ENCODE results near the gene TBCC. TPM values are rescaled to one million over a fixed set of nuclear protein-coding genes. Genes with fewer than 3 reads are reported as not detected.

Gene TBCC, protein sequence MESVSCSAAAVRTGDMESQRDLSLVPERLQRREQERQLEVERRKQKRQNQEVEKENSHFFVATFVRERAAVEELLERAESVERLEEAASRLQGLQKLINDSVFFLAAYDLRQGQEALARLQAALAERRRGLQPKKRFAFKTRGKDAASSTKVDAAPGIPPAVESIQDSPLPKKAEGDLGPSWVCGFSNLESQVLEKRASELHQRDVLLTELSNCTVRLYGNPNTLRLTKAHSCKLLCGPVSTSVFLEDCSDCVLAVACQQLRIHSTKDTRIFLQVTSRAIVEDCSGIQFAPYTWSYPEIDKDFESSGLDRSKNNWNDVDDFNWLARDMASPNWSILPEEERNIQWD
- total RNA-seq (10 to 100 TPM; 56.5 to 74.8 (median 59.4) TPM), total RNA-seq (22.3 to 184 (median 81.5) reads per million in 29 experiments)
- 83.8 TPM for total RNA-seq (2013)

DNA sequence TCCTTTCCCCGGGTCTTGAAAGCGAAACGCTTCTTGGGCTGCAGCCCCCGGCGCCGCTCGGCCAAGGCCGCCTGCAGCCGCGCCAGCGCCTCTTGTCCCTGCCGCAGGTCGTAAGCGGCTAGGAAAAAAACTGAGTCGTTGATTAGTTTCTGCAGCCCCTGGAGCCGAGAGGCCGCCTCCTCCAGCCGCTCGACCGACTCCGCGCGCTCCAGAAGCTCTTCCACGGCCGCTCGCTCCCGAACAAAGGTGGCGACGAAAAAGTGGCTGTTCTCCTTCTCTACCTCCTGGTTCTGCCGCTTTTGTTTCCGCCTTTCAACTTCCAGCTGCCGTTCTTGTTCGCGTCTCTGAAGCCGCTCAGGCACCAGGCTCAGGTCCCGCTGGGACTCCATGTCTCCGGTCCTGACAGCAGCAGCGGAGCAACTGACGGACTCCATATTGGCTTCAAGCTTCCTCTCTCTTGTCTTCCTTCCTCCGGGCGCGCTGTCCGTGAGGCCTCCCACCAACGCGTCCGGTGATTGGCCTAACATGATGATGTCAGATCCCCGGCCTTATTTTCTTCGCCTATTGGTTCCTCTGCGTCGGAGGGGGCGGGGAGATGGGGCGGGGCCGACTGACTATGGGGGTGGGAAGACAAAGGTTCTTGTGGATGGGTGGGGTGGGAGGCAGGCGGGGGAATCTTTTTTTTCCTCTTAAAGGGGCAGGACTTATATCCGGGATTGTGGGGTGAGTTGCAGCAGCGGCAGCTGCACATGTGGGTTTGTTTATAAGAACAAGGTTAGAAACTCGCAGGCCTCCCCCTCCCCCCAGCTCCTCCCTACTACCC lies at the start of gene TBCC:
Gene TBCC, minus strand, starts transcription at position 464 of the 823 bp plus-strand sequence. Its CDS starts 30 bp downstream, at position 434.
- peak; percentile 11 to 98 (median 94) for DNase-seq
- H3K27ac Mint-ChIP-seq = peak within 1 kb of the TSS; percentile 100
- peaks cover 13% of the 10 kb centered on the region for H3K36me3 Mint-ChIP-seq
- Histone ChIP-seq H3K4me3 (ENCODE audit: control insufficient read depth in 1 of 2, extremely low read depth in 1 of 2, low read length in 1 of 2) (peak within 1 kb of the TSS; percentile 77 to 100), H3K9me3 (no peaks in the 10 kb centered on the region), H3K27me3 (replicated peaks in 1 of 2; ENCODE audit: control insufficient read depth in 2 of 2, extremely low read depth in 1 of 2, insufficient read depth in 2 of 2, low read length in 1 of 2) (peaks cover 0 to 2% of the 10 kb centered on the region in 2 experiments), H3K4me1 (ENCODE audit: control insufficient read depth in 1 of 2, extremely low read depth in 1 of 2, insufficient read depth in 2 of 2, low read length in 2 of 2) (peaks cover 12 to 45% of the 10 kb centered on the region in 2 experiments), H3K27ac (ENCODE audit: low read length) (peak within 1 kb of the TSS; percentile 92), H3K36me3 (ENCODE audit: control insufficient read depth in 2 of 2, extremely low read depth in 1 of 2, insufficient read depth in 1 of 2, low read length in 1 of 2) (no peaks in the 10 kb centered on the region)
- peaks cover 27 to 37% (median 33%) of the 10 kb centered on the region in 3 donors for H3K4me1 Mint-ChIP-seq
- H3K9me3 Mint-ChIP-seq = peaks cover 7 to 10% (median 10%) of the 10 kb centered on the region in 3 donors
- H3K27me3 Mint-ChIP-seq = no peaks in the 10 kb centered on the region
- ATAC-seq (replicated peaks in 1 of 4) = peak; percentile 74 to 81 (median 76)
- WGBS (ENCODE audit: insufficient coverage) = under 1% methylated on average over 42 of the region's 57 CpGs
- ChIA-PET CTCF (interaction anchor here (0.6 to 2.6 kb wide), 15 partner anchors 9 to 959 kb away, joined by 3 to 21 read pairs (median 5); partner anchors contain the start of genes BICRAL (in 1 of the 2) and RPL7L1 (in 1 of the 2)), POLR2A (interaction anchor here (0.5 to 4.3 kb wide), 28 partner anchors 10 to 802 kb away, joined by 3 to 101 read pairs (median 5); partner anchors contain the start of genes BICRAL (in 2 of the 2), CNPY3 (in 1 of the 2), KLHDC3 (in 1 of the 2) and MEA1 (in 1 of the 2))
- H3K4me3 Mint-ChIP-seq = peak within 1 kb of the TSS; percentile 89 to 100 (median 100)

DNA sequence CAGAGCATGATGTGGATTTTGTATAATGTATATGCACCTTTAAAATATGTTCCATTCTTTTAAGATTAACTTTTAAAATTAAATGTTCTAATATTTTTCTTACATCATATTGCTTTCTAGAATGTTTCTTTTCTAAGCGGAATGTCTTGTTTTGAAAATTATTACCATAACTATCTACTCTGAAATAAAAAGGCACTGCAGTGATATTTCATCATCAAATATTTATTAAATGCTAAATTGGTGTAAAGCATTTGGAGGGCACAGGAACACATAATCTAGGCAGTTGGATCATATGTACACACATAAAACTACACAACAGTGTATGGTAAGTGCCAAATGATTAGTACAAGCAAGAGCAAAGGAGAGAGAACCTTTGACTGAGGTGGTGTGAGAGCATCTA lies 49.7 kb upstream of the TBCC start:
- H3K4me1 ChIP-seq (ENCODE audit: control insufficient read depth in 1 of 2, extremely low read depth in 1 of 2, insufficient read depth in 2 of 2, low read length in 2 of 2) = peaks cover 0 to 6% of the 10 kb centered on the region in 2 experiments
- no peak overlapping the region for H3K4me3 Mint-ChIP-seq
- POLR2A ChIA-PET = interaction anchor here in 1 of 2 donors (0.6 kb wide), 2 partner anchors 244 to 374 kb away, joined by 4 to 5 read pairs; no protein-coding TSS in a partner anchor
- H3K36me3 Mint-ChIP-seq = peaks cover 11% of the 10 kb centered on the region
- no peaks in the 10 kb centered on the region for H3K27me3 ChIP-seq (replicated peaks in 1 of 2; ENCODE audit: control insufficient read depth in 2 of 2, extremely low read depth in 1 of 2, insufficient read depth in 2 of 2, low read length in 1 of 2)
- CTCF ChIA-PET = no interaction called here
- no peak overlapping the region for H3K4me3 ChIP-seq (ENCODE audit: control insufficient read depth in 1 of 2, extremely low read depth in 1 of 2, low read length in 1 of 2)
- no peak overlapping the region for H3K27ac ChIP-seq (ENCODE audit: low read length)
- WGBS (ENCODE audit: insufficient coverage) = no CpG with 5 or more reads among the region's 1 CpG
- peak overlapping the region in 1 of 2 donors; percentile 71 for H3K27ac Mint-ChIP-seq
- DNase-seq = no peak
- H3K27me3 Mint-ChIP-seq = no peaks in the 10 kb centered on the region
- H3K4me1 Mint-ChIP-seq = peaks cover 25 to 35% (median 31%) of the 10 kb centered on the region in 3 donors
- no peak for ATAC-seq (replicated peaks in 1 of 4)
- no peaks in the 10 kb centered on the region for H3K36me3 ChIP-seq (ENCODE audit: control insufficient read depth in 2 of 2, extremely low read depth in 1 of 2, insufficient read depth in 1 of 2, low read length in 1 of 2)
- no peaks in the 10 kb centered on the region for H3K9me3 ChIP-seq
- no peaks in the 10 kb centered on the region for H3K9me3 Mint-ChIP-seq

DNA sequence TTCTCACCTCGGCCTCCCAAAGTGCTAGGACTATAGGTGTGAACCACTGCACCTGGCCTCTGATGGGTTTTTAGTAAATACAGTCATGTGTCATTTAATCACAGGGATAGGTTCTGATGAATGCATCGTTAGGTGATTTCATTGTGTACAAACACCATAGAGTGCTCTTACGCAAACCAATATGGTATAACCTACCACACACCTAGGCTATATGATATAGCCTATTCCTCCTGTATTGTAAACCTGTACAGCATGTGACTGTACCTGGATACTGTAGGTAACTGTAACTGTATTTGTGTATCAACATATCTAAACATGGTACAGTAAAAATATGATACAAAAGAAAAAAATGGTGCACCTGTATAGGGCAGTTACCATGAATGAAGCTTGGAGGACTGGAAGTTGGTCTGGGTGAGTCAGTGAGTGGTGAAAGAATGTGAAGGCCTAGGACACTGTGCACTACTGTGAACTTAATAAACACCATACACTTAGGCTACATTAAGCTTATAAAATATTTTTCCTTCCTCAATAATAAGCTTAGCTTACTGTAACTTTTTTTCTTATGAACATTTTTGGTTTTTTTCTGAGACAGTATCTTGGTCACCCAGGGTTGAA lies 45.9 kb upstream of the TBCC start:
- no CpG with 5 or more reads among the region's 3 CpGs for WGBS (ENCODE audit: insufficient coverage)
- H3K27ac Mint-ChIP-seq = peak overlapping the region in 1 of 2 donors; percentile 74

DNA sequence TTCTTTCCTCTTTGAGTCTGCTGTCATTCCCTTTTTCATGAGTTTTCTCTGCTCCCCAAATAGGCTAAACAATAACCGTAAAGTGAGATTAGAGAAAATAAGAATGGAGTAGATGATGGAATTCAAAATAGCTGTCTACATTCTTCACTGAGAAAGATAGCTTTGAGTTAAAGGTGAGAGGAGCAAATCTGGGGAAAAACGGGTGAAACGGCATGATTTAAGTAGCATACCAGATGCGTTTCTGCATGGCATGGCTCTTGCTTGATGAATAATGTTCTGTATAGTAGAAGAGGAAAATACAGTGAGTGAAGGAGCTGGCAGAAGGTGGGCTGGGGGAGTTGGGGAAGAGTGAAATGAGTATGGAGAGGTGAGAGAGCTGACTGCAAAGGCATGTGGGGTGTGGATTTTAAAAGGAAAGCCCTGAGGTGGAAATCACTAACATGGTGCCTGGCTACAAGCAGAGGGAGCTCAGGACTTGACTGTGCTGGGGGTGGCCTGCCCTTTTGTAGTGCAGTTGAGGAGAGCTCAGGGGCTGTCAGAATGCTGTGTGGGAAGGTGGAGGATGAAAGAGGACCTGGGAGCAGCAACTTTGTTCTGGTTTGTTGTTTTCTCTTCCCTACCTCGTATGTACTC lies 44.8 kb upstream of the TBCC start:
- H3K27ac Mint-ChIP-seq = peak overlapping the region; percentile 74 to 78
- H3K36me3 ChIP-seq (ENCODE audit: control insufficient read depth in 2 of 2, extremely low read depth in 1 of 2, insufficient read depth in 1 of 2, low read length in 1 of 2) = peaks cover 0 to 7% of the 10 kb centered on the region in 2 donors
- H3K4me3 Mint-ChIP-seq = no peak overlapping the region
- H3K4me1 ChIP-seq (ENCODE audit: control insufficient read depth in 1 of 2, extremely low read depth in 1 of 2, insufficient read depth in 2 of 2, low read length in 2 of 2) = peaks cover 33 to 46% of the 10 kb centered on the region in 2 experiments
- DNase-seq (peak in 1 of 35 experiments; percentile 27), ATAC-seq (replicated peaks in 1 of 4) (peak in 1 of 4 experiments; percentile 19)
- CTCF ChIA-PET = interaction anchor here in 1 of 2 donors (0.6 to 1.3 kb wide), 3 partner anchors 19 to 64 kb away, joined by 3 to 5 read pairs (median 4); no protein-coding TSS in a partner anchor
- no peaks in the 10 kb centered on the region for H3K27me3 ChIP-seq (replicated peaks in 1 of 2; ENCODE audit: control insufficient read depth in 2 of 2, extremely low read depth in 1 of 2, insufficient read depth in 2 of 2, low read length in 1 of 2)
- no peaks in the 10 kb centered on the region for H3K9me3 ChIP-seq
- WGBS (ENCODE audit: insufficient coverage) = 75% methylated on average over 3 of the region's 5 CpGs
- peaks cover 13% of the 10 kb centered on the region for H3K36me3 Mint-ChIP-seq
- H3K27ac ChIP-seq (ENCODE audit: low read length) = peak overlapping the region; percentile 30
- H3K27me3 Mint-ChIP-seq = no peaks in the 10 kb centered on the region
- no peaks in the 10 kb centered on the region for H3K9me3 Mint-ChIP-seq
- POLR2A ChIA-PET = interaction anchor here (0.6 to 1.2 kb wide), 4 partner anchors 23 to 45 kb away, joined by 3 to 11 read pairs (median 6); partner anchors contain the start of gene TBCC (in 1 of the 2)
- H3K4me1 Mint-ChIP-seq = peaks cover 6 to 29% (median 19%) of the 10 kb centered on the region in 3 donors
- H3K4me3 ChIP-seq (ENCODE audit: control insufficient read depth in 1 of 2, extremely low read depth in 1 of 2, low read length in 1 of 2) = no peak overlapping the region

More for the DNA sequence above, 45.9 kb upstream of the TBCC start:
- peaks cover 24 to 40% of the 10 kb centered on the region in 2 experiments for H3K4me1 ChIP-seq (ENCODE audit: control insufficient read depth in 1 of 2, extremely low read depth in 1 of 2, insufficient read depth in 2 of 2, low read length in 2 of 2)
- Mint-ChIP-seq H3K9me3 (no peaks in the 10 kb centered on the region), H3K4me1 (peaks cover 17 to 38% (median 28%) of the 10 kb centered on the region in 3 donors), H3K27me3 (no peaks in the 10 kb centered on the region), H3K4me3 (no peak overlapping the region), H3K36me3 (peaks cover 19% of the 10 kb centered on the region)
- H3K27ac ChIP-seq (ENCODE audit: low read length) = peak overlapping the region; percentile 9
- ATAC-seq (replicated peaks in 1 of 4) (peak in 1 of 4 experiments; percentile 33), DNase-seq (no peak)
- no peaks in the 10 kb centered on the region for H3K9me3 ChIP-seq
- ChIA-PET CTCF (interaction anchor here (0.6 to 0.7 kb wide), 2 partner anchors 8 to 54 kb away, joined by 3 read pairs; no protein-coding TSS in a partner anchor), POLR2A (interaction anchor here (0.6 to 0.7 kb wide), 3 partner anchors 8 to 191 kb away, joined by 3 to 7 read pairs (median 4); no protein-coding TSS in a partner anchor)
- peaks cover 0 to 7% of the 10 kb centered on the region in 2 donors for H3K36me3 ChIP-seq (ENCODE audit: control insufficient read depth in 2 of 2, extremely low read depth in 1 of 2, insufficient read depth in 1 of 2, low read length in 1 of 2)
- no peak overlapping the region for H3K4me3 ChIP-seq (ENCODE audit: control insufficient read depth in 1 of 2, extremely low read depth in 1 of 2, low read length in 1 of 2)
- H3K27me3 ChIP-seq (replicated peaks in 1 of 2; ENCODE audit: control insufficient read depth in 2 of 2, extremely low read depth in 1 of 2, insufficient read depth in 2 of 2, low read length in 1 of 2) = no peaks in the 10 kb centered on the region

DNA sequence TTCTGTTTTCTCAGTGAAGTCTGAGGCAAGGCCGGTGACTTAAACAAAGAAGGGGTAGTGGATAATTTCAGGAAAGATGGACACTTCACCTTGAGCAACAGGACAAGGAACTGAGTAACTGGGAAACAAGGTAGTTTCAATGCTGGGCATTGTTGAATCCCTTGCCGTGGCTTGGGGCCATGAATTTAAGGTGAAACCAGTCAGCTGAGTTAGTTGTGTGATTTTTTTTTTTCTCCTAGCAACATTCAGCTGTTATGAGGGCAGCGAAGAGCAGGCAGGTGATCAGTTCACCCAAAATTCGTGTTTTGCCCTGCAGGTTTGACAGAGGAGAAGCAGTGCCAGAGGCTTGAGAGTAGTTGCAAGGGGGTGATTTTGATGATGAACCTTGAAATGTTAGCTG lies 42.8 kb upstream of the TBCC start:
- Histone ChIP-seq H3K27ac (ENCODE audit: low read length) (peak overlapping the region; percentile 38), H3K9me3 (no peaks in the 10 kb centered on the region), H3K27me3 (replicated peaks in 1 of 2; ENCODE audit: control insufficient read depth in 2 of 2, extremely low read depth in 1 of 2, insufficient read depth in 2 of 2, low read length in 1 of 2) (no peaks in the 10 kb centered on the region), H3K4me1 (ENCODE audit: control insufficient read depth in 1 of 2, extremely low read depth in 1 of 2, insufficient read depth in 2 of 2, low read length in 2 of 2) (peaks cover 41 to 53% of the 10 kb centered on the region in 2 experiments), H3K4me3 (ENCODE audit: control insufficient read depth in 1 of 2, extremely low read depth in 1 of 2, low read length in 1 of 2) (no peak overlapping the region), H3K36me3 (ENCODE audit: control insufficient read depth in 2 of 2, extremely low read depth in 1 of 2, insufficient read depth in 1 of 2, low read length in 1 of 2) (peaks cover 0 to 7% of the 10 kb centered on the region in 2 donors)
- Mint-ChIP-seq H3K36me3 (peaks cover 15% of the 10 kb centered on the region), H3K27me3 (no peaks in the 10 kb centered on the region), H3K4me3 (peak overlapping the region in 1 of 3 donors; percentile 31), H3K9me3 (no peaks in the 10 kb centered on the region), H3K4me1 (peaks cover 0 to 29% (median 18%) of the 10 kb centered on the region in 3 donors), H3K27ac (peak overlapping the region; percentile 74 to 85)
- POLR2A ChIA-PET = interaction anchor here (0.6 to 1.0 kb wide), 7 partner anchors 9 to 350 kb away, joined by 3 to 16 read pairs (median 4); no protein-coding TSS in a partner anchor
- ATAC-seq (replicated peaks in 1 of 4) = no peak
- no peak for DNase-seq
- CTCF ChIA-PET = interaction anchor here in 1 of 2 donors (0.8 kb wide), 2 partner anchors 53 to 58 kb away, joined by 3 read pairs; no protein-coding TSS in a partner anchor
- 89% methylated on average over 4 of the region's 4 CpGs for WGBS (ENCODE audit: insufficient coverage)

Data from T-cell (primary cell).